PC-9 (cell line): Measurements from ENCODE around the gene COL4A3. TPM values are rescaled to one million over a fixed set of nuclear protein-coding genes. Genes with fewer than 3 reads are reported as not detected.
A peak's percentile ranks its signal among the peaks of the same experiment; 100 is the strongest.

ENCODE experiments used
- BruUV-seq: library from RNA; stranded (reverse); fragments of 400-500 nt; replicated peaks from 2 replicates; lab custom pipeline; 2021; lab: Mats Ljungman, UMichigan
- CTCF ChIA-PET: fragments of 300-600 bp; sonication (Branson Sonifier 250); formaldehyde crosslinking; loops from one replicate; lab custom pipeline; 2022; ENCODE audit warnings: antibody characterized with exemption; lab: Charles Lee
- POLR2A ChIA-PET: fragments of 300-600 bp; sonication (Branson Sonifier 250); formaldehyde crosslinking; loops from one replicate; lab custom pipeline; 2022; ENCODE audit warnings: antibody characterized with exemption; ENCODE audit not compliant: unreplicated experiment; lab: Charles Lee
- DNase-seq, 2 experiments: peaks; one replicate each; pipeline versions ENCODE4 v3.0.0 to v3.0.0-alpha.2; 2015 to 2022; ENCODE audit warnings: mixed read lengths in 1 of 2
- H2AFZ ChIP-seq: fragments of 200-600 bp; sonication (generic); 2 replicates; pipeline ENCODE4 v1.8.1; 2017; ENCODE audit warnings: antibody characterized with exemption
- H3F3A ChIP-seq: fragments of 200-600 bp; sonication (generic); 2 replicates; pipeline ENCODE4 v1.8.1; 2017; ENCODE audit warnings: antibody characterized with exemption, mild to moderate bottlenecking, low read depth; ENCODE audit not compliant: insufficient read depth
- H3K27ac ChIP-seq: fragments of 200-600 bp; sonication (generic); 2 replicates; pipeline ENCODE4 v1.6.1; 2016; ENCODE audit warnings: mixed run types
- H3K27me3 ChIP-seq: fragments of 200-600 bp; sonication (generic); 2 replicates; pipeline ENCODE4 v1.6.1; 2016; ENCODE audit warnings: low read depth, mixed run types; ENCODE audit not compliant: insufficient read depth
- H3K36me3 ChIP-seq: fragments of 200-600 bp; sonication (generic); 2 replicates; pipeline ENCODE4 v1.6.1; 2016; ENCODE audit warnings: low read depth, mixed run types
- H3K4me1 ChIP-seq: fragments of 200-600 bp; sonication (generic); replicated peaks from 2 replicates; pipeline ENCODE4 v1.6.1; 2016; ENCODE audit warnings: mixed run types; ENCODE audit not compliant: insufficient read depth
- H3K4me2 ChIP-seq: fragments of 200-600 bp; sonication (generic); 2 replicates; pipeline ENCODE4 v1.6.1; 2017; ENCODE audit warnings: mixed run types
- H3K4me3 ChIP-seq: fragments of 200-600 bp; sonication (generic); 2 replicates; pipeline ENCODE4 v1.6.1; 2016; ENCODE audit warnings: mixed run types
- H3K79me2 ChIP-seq: fragments of 200-600 bp; sonication (generic); 2 replicates; pipeline ENCODE4 v1.6.1; 2017; ENCODE audit warnings: low read depth, mixed run types
- H3K9me2 ChIP-seq: fragments of 200-600 bp; sonication (generic); 2 replicates; pipeline ENCODE4 v1.8.1; 2017; ENCODE audit warnings: mild to moderate bottlenecking; ENCODE audit not compliant: insufficient read depth
- H3K9me3 ChIP-seq: fragments of 200-600 bp; sonication (generic); 2 replicates; pipeline ENCODE4 v1.8.1; 2016; ENCODE audit warnings: low read depth; ENCODE audit not compliant: insufficient read depth
- H4K20me1 ChIP-seq: fragments of 200-600 bp; sonication (generic); 2 replicates; pipeline ENCODE4 v1.8.1; 2017; ENCODE audit not compliant: insufficient read depth
- EZH2 ChIP-seq: fragments of 200-600 bp; sonication (generic); IDR thresholded peaks from 2 replicates; pipeline ENCODE4 v1.8.0; 2017; ENCODE audit warnings: antibody characterized with exemption, low read depth
- intact Hi-C: fragments of 100-400 bp; cut with micrococcal nuclease; formaldehyde crosslinking; loops from one replicate; pipeline ENCODE4 v1.10.0; 2022; ENCODE audit not compliant: unreplicated experiment
- total RNA-seq: library from RNA; stranded (reverse); gene quantifications from 2 replicates; pipeline ENCODE4 v1.2.3, GENCODE V29; 2021
- TF ChIP-seq, protein P1 (sequence below): fragments of 200-600 bp; sonication (generic); conservative IDR thresholded peaks from 2 replicates; pipeline ENCODE4 v1.6.1; 2017; ENCODE audit warnings: mixed run types, antibody characterized with exemption, mild to moderate bottlenecking, moderate library complexity

Gene COL4A3
- total RNA-seq, 1 experiment from 2014 or later, result 2.2 TPM

DNA sequence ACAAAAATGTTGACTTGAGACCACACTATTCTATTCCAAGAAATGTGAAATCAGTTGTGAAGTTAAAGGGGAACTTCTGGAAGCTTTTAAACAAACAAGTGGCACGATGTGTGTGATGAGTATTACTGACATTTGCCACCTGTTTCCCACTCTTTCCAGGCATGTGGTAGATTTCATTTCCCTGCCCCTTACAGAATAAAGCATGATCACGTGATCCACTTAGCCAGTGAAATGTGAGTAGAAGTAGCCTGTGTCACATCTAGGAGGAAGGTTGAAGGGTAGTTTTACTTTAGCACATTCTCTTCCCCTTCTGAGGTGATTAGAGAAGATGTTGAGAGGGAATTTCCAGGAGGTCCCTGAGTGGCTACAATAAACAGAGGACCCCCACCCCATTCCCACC, 4.3 kb upstream of the COL4A3 start:
- no peaks in the 10 kb centered on the region for H4K20me1 ChIP-seq
- H3K4me3 ChIP-seq, result no peak overlapping the region
- no peak overlapping the region for H2AFZ ChIP-seq
- no peak overlapping the region for H3K4me2 ChIP-seq
- TF ChIP-seq, protein P1, sequence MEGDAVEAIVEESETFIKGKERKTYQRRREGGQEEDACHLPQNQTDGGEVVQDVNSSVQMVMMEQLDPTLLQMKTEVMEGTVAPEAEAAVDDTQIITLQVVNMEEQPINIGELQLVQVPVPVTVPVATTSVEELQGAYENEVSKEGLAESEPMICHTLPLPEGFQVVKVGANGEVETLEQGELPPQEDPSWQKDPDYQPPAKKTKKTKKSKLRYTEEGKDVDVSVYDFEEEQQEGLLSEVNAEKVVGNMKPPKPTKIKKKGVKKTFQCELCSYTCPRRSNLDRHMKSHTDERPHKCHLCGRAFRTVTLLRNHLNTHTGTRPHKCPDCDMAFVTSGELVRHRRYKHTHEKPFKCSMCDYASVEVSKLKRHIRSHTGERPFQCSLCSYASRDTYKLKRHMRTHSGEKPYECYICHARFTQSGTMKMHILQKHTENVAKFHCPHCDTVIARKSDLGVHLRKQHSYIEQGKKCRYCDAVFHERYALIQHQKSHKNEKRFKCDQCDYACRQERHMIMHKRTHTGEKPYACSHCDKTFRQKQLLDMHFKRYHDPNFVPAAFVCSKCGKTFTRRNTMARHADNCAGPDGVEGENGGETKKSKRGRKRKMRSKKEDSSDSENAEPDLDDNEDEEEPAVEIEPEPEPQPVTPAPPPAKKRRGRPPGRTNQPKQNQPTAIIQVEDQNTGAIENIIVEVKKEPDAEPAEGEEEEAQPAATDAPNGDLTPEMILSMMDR, result no peak
- TF ChIP-seq EZH2, result no peak
- no TSS peak for BruUV-seq
- no peaks in the 10 kb centered on the region for H3K9me2 ChIP-seq
- H3K27me3 ChIP-seq, result no peaks in the 10 kb centered on the region
- no peaks in the 10 kb centered on the region for H3K79me2 ChIP-seq
- H3K27ac ChIP-seq, result no peak overlapping the region
- POLR2A ChIA-PET, result no interaction called here
- H3F3A ChIP-seq, result 0 out of 2 replicates have a peak, but pooled peaks cover 1% of the 10 kb centered on the region
- no peak for DNase-seq
- H3K36me3 ChIP-seq, result no peaks in the 10 kb centered on the region
- CTCF ChIA-PET, result no interaction called here
- H3K9me3 ChIP-seq, result no peaks in the 10 kb centered on the region
- peaks cover 9% of the 10 kb centered on the region; the same call in 1 of the 2 replicates for H3K4me1 ChIP-seq
- intact Hi-C loops, result loop anchor here (5.0 kb wide), 1 partner anchor 52 kb away; no protein-coding TSS in a partner anchor

GRCh38 chr2:227161947-227162346, 2.5 kb upstream of the COL4A3 start:
- ChIA-PET POLR2A (no interaction called here), CTCF (no interaction called here)
- Histone ChIP-seq H3K4me3 (no peak overlapping the region), H3K27me3 (no peaks in the 10 kb centered on the region), H3K4me1 (peaks cover 9% of the 10 kb centered on the region; the same call in 1 of the 2 replicates), H3K79me2 (no peaks in the 10 kb centered on the region), H3K4me2 (no peak overlapping the region), H3K36me3 (no peaks in the 10 kb centered on the region), H2AFZ (no peak overlapping the region), H3K9me3 (no peaks in the 10 kb centered on the region), H3K27ac (no peak overlapping the region), H3F3A (0 out of 2 replicates have a peak, but pooled peaks cover 6% of the 10 kb centered on the region), H4K20me1 (no peaks in the 10 kb centered on the region), H3K9me2 (no peaks in the 10 kb centered on the region)
- TF ChIP-seq, protein P1, result no peak
- TF ChIP-seq EZH2, result no peak
- DNase-seq, result no peak
- no TSS peak for BruUV-seq
- intact Hi-C loops, result loop anchor here (2.0 to 5.0 kb wide), 2 partner anchors 50 to 77 kb away; no protein-coding TSS in a partner anchor

GRCh38 chr2:227163485-227163997, 883 bp upstream of the COL4A3 start:
- Histone ChIP-seq H2AFZ (peak overlapping the region; percentile 90), H3K4me3 (peak overlapping the region; percentile 75), H3K27ac (no peak overlapping the region), H3K79me2 (no peaks in the 10 kb centered on the region), H3K27me3 (no peaks in the 10 kb centered on the region), H3K9me3 (no peaks in the 10 kb centered on the region), H3F3A (0 out of 2 replicates have a peak, but pooled peaks cover 6% of the 10 kb centered on the region), H4K20me1 (no peaks in the 10 kb centered on the region), H3K9me2 (no peaks in the 10 kb centered on the region), H3K4me2 (peak overlapping the region; percentile 94), H3K4me1 (peaks cover 9% of the 10 kb centered on the region; the same call in 1 of the 2 replicates), H3K36me3 (no peaks in the 10 kb centered on the region)
- POLR2A ChIA-PET, result no interaction called here
- no TSS peak for BruUV-seq
- DNase-seq, result no peak
- intact Hi-C loops, result loop anchor here (2.0 to 5.0 kb wide), 2 partner anchors 49 to 75 kb away; no protein-coding TSS in a partner anchor
- TF ChIP-seq EZH2, result no peak
- TF ChIP-seq, protein P1, result no peak
- CTCF ChIA-PET, result interaction anchor here (0.9 kb wide), 1 partner anchor 75 kb away, joined by 3 read pairs; no protein-coding TSS in a partner anchor
